ENCODE measurements around the gene ARID2. TPM values are rescaled to one million over a fixed set of nuclear protein-coding genes. Genes with fewer than 3 reads are reported as not detected.

The ARID2 gene
- total RNA-seq, 1 experiment from 2014 or later: 15.4 TPM

- H3K27ac ChIP-seq (ENCODE audit: low read length): no peak overlapping the region
- no peaks in the 10 kb centered on the region for H3K9me3 ChIP-seq (ENCODE audit: low read length)
- POLR2A ChIA-PET (ENCODE audit: unreplicated experiment): no interaction called here
- no peak overlapping the region for H3K4me3 ChIP-seq (ENCODE audit: low read length)
- peaks cover 29% of the 10 kb centered on the region for H3K79me2 ChIP-seq (ENCODE audit: low read length)
- peak; percentile 76 for DNase-seq
- BruUV-seq (replicated peaks): no TSS peak
- TF ChIP-seq CTCF (conservative IDR thresholded peaks at IDR 0.05; ENCODE audit: low read depth, low read length): peak; percentile 88
- TF ChIP-seq EZH2phosphoT487 (IDR thresholded peaks at IDR 0.05; ENCODE audit: borderline replicate concordance, low read length): no peak
- H4K20me1 ChIP-seq (ENCODE audit: low read length): peaks cover 7% of the 10 kb centered on the region
- H3K27me3 ChIP-seq (ENCODE audit: low read length): no peaks in the 10 kb centered on the region
- H3F3A ChIP-seq (ENCODE audit: low read length, unreplicated experiment): no peaks in the 10 kb centered on the region
- H2AFZ ChIP-seq (ENCODE audit: low read length): no peak overlapping the region
- intact Hi-C loops (cut with micrococcal nuclease): loop anchor here (1.0 kb wide), 3 partner anchors 128 to 243 kb away; no protein-coding TSS in a partner anchor
- H3K36me3 ChIP-seq (ENCODE audit: low read depth, low read length): no peaks in the 10 kb centered on the region
- H3K9ac ChIP-seq (ENCODE audit: low read length): no peak overlapping the region
- CTCF ChIA-PET: interaction anchor here (1.0 kb wide), 3 partner anchors 10 to 228 kb away, joined by 3 to 7 read pairs (median 4); no protein-coding TSS in a partner anchor
- no peaks in the 10 kb centered on the region for H3K9me2 ChIP-seq (replicated peaks; ENCODE audit: low read length)
- no peaks in the 10 kb centered on the region for H3K4me1 ChIP-seq (ENCODE audit: insufficient read depth, low read length)
- ATAC-seq: peak; percentile 89
- H3K4me2 ChIP-seq (ENCODE audit: low read length): no peak overlapping the region
These were observed 32.9 kb downstream of the ARID2 start for GRCh38 chr12:45762185-45763110.

- H3K79me2 ChIP-seq (ENCODE audit: low read length): peaks cover 29% of the 10 kb centered on the region
- H3K27me3 ChIP-seq (ENCODE audit: low read length): no peaks in the 10 kb centered on the region
- ChIA-PET POLR2A (ENCODE audit: unreplicated experiment) (no interaction called here), CTCF (no interaction called here)
- H3F3A ChIP-seq (ENCODE audit: low read length, unreplicated experiment): no peaks in the 10 kb centered on the region
- no peak for DNase-seq
- BruUV-seq (replicated peaks): no TSS peak
- H3K36me3 ChIP-seq (ENCODE audit: low read depth, low read length): no peaks in the 10 kb centered on the region
- no peaks in the 10 kb centered on the region for H3K9me2 ChIP-seq (replicated peaks; ENCODE audit: low read length)
- no peak overlapping the region for H3K9ac ChIP-seq (ENCODE audit: low read length)
- intact Hi-C loops (cut with micrococcal nuclease): no loop called here
- no peaks in the 10 kb centered on the region for H3K9me3 ChIP-seq (ENCODE audit: low read length)
- no peak for ATAC-seq
- no peak overlapping the region for H3K27ac ChIP-seq (ENCODE audit: low read length)
- H3K4me2 ChIP-seq (ENCODE audit: low read length): no peak overlapping the region
- peaks cover 7% of the 10 kb centered on the region for H4K20me1 ChIP-seq (ENCODE audit: low read length)
- H3K4me3 ChIP-seq (ENCODE audit: low read length): no peak overlapping the region
- no peaks in the 10 kb centered on the region for H3K4me1 ChIP-seq (ENCODE audit: insufficient read depth, low read length)
- TF ChIP-seq EZH2 (IDR thresholded peaks at IDR 0.05; ENCODE audit: low read length, unreplicated experiment) (no peak), CTCF (conservative IDR thresholded peaks at IDR 0.05; ENCODE audit: low read depth, low read length) (no peak), EZH2phosphoT487 (IDR thresholded peaks at IDR 0.05; ENCODE audit: borderline replicate concordance, low read length) (no peak)
- no peak overlapping the region for H2AFZ ChIP-seq (ENCODE audit: low read length)
These were observed 33.9 kb downstream of the ARID2 start for GRCh38 chr12:45763381-45763780.

GRCh38 chr12:45768194-45768593 lies 38.7 kb downstream of the ARID2 start:
- Histone ChIP-seq H3K4me1 (ENCODE audit: insufficient read depth, low read length) (peaks cover 5% of the 10 kb centered on the region; the same call in 1 of the 2 replicates), H3K27me3 (ENCODE audit: low read length) (no peaks in the 10 kb centered on the region), H3K9me2 (replicated peaks; ENCODE audit: low read length) (no peaks in the 10 kb centered on the region), H3K4me2 (ENCODE audit: low read length) (no peak overlapping the region), H3K36me3 (ENCODE audit: low read depth, low read length) (0 out of 2 replicates have a peak, but pooled peaks cover 4% of the 10 kb centered on the region), H3F3A (ENCODE audit: low read length, unreplicated experiment) (no peaks in the 10 kb centered on the region), H3K9me3 (ENCODE audit: low read length) (no peaks in the 10 kb centered on the region), H3K9ac (ENCODE audit: low read length) (no peak overlapping the region), H4K20me1 (ENCODE audit: low read length) (no peaks in the 10 kb centered on the region), H2AFZ (ENCODE audit: low read length) (no peak overlapping the region), H3K79me2 (ENCODE audit: low read length) (peaks cover 10% of the 10 kb centered on the region; the same call in 1 of the 2 replicates), H3K27ac (ENCODE audit: low read length) (no peak overlapping the region), H3K4me3 (ENCODE audit: low read length) (no peak overlapping the region)
- ATAC-seq (no peak), DNase-seq (no peak)
- CTCF ChIA-PET: interaction anchor here (0.7 kb wide), 1 partner anchor 152 kb away, joined by 3 read pairs; no protein-coding TSS in a partner anchor
- intact Hi-C loops (cut with micrococcal nuclease): no loop called here
- POLR2A ChIA-PET (ENCODE audit: unreplicated experiment): no interaction called here
- TF ChIP-seq CTCF (conservative IDR thresholded peaks at IDR 0.05; ENCODE audit: low read depth, low read length) (no peak), EZH2phosphoT487 (IDR thresholded peaks at IDR 0.05; ENCODE audit: borderline replicate concordance, low read length) (no peak), EZH2 (IDR thresholded peaks at IDR 0.05; ENCODE audit: low read length, unreplicated experiment) (no peak)
- BruUV-seq (replicated peaks): no TSS peak

Data from PC-3 (cell line).